ENCODE measurements around the gene POLD2. TPM values are rescaled to one million over a fixed set of nuclear protein-coding genes. Genes with fewer than 3 reads are reported as not detected.

Gene POLD2
- total and polyA plus RNA-seq, 2 of the 13 experiments (the other 11 are each of a cell fraction or from before 2014, with no cell fraction given), result 87.6 to 95.1 TPM

- TF ChIP-seq ATF7-NPFF (CRISPR knock-in tag; IDR thresholded peaks at IDR 0.05; ENCODE audit: low read depth), result peak; percentile 66; the same call in 1 of the 2 replicates
- TF ChIP-seq ATF2 (CRISPR knock-in tag; IDR thresholded peaks at IDR 0.05), result peak; percentile 35; the same call in 1 of the 2 replicates
- no peak for TF ChIP-seq ZNF382 (CRISPR knock-in tag; IDR thresholded peaks at IDR 0.05; ENCODE audit: borderline replicate concordance)
- TF ChIP-seq HINFP (CRISPR knock-in tag; IDR thresholded peaks at IDR 0.05; ENCODE audit: low read depth), result 0 out of 2 replicates have a peak, but pooled peaks have one; percentile 51
- 0 out of 2 replicates have a peak, but pooled peaks have one; percentile 80 for TF ChIP-seq ZNF784 (CRISPR knock-in tag; IDR thresholded peaks at IDR 0.05; ENCODE audit: borderline replicate concordance)
- TF ChIP-seq ZNF468 (CRISPR knock-in tag; IDR thresholded peaks at IDR 0.05), result no peak; the same call in 1 of the 2 replicates
- peak; percentile 86; the same call in 1 of the 2 replicates for TF ChIP-seq CENPT (CRISPR knock-in tag; IDR thresholded peaks at IDR 0.05; ENCODE audit: low read depth)
- TF ChIP-seq ARID4A (CRISPR knock-in tag; IDR thresholded peaks at IDR 0.05; ENCODE audit: borderline replicate concordance), result peak; percentile 95
- peak; percentile 68; the same call in 1 of the 2 replicates for TF ChIP-seq IRF9 (CRISPR knock-in tag; IDR thresholded peaks at IDR 0.05; ENCODE audit: borderline replicate concordance)
- no peak for TF ChIP-seq ESRRA (CRISPR knock-in tag; IDR thresholded peaks at IDR 0.05; ENCODE audit: low read depth)
- TF ChIP-seq ZNF781 (CRISPR knock-in tag; IDR thresholded peaks at IDR 0.05; ENCODE audit: borderline replicate concordance, not compliant biosample characterization), result no peak
- TF ChIP-seq KDM4B (CRISPR knock-in tag; IDR thresholded peaks at IDR 0.05), result no peak
- TF ChIP-seq TMF1 (CRISPR knock-in tag; IDR thresholded peaks at IDR 0.05; ENCODE audit: low read depth), result peak; percentile 66
- TF ChIP-seq FOXC1 (CRISPR knock-in tag; IDR thresholded peaks at IDR 0.05; ENCODE audit: borderline replicate concordance), result peak; percentile 65; the same call in 1 of the 2 replicates
- no peak for TF ChIP-seq FOXP4 (CRISPR knock-in tag; IDR thresholded peaks at IDR 0.05)
Observed at GRCh38 chr7:44123190-44124003, at the start of gene POLD2 (continued).
